K562 (cell line): ENCODE results near the gene CCNB1. TPM values are rescaled to one million over a fixed set of nuclear protein-coding genes. Genes with fewer than 3 reads are reported as not detected.

Source experiments
- ATAC-seq: fragments of 200-7000 bp; cut with Tn5 transposase; 3 replicates; pipeline ENCODE4 v1.9.1; 2020; ENCODE audit warnings: moderate library complexity
- BruUV-seq: library from RNA; stranded (reverse); fragments of 400-500 nt; replicated peaks from 2 replicates; lab custom pipeline; 2021; lab: Mats Ljungman, UMichigan
- CTCF ChIA-PET: fragments of 300-600 bp; formaldehyde crosslinking; extraction: SDS; loops from one replicate; lab custom pipeline; 2021; ENCODE audit warnings: low intra/inter-chr PET ratio; lab: Yijun Ruan, JAX
- POLR2A ChIA-PET: fragments of 300-600, 350-650 bp; sonication (Branson Sonifier 250); formaldehyde crosslinking; extraction: SDS; loops from one replicate; lab custom pipeline; 2021; ENCODE audit warnings: antibody characterized with exemption, inconsistent platforms; lab: Yijun Ruan, JAX
- DNase-seq, 4 experiments: peaks; one replicate each; pipeline versions ENCODE4 v3.0.0 to v3.0.0-alpha.2; 2011 to 2018; ENCODE audit warnings: low spot score in 3 of 4, mixed read lengths in 3 of 4; ENCODE audit errors: extremely low read depth in 1 of 4
- FAIRE-seq: peaks from 2 replicates; lab custom pipeline; 2011; peaks lifted over from hg19 to GRCh38; lab: Jason Lieb, UNC
- H2AFZ ChIP-seq: 2 replicates; pipeline ENCODE4 v1.6.0; 2011; ENCODE audit warnings: low read depth, low read length, control low read depth, inconsistent platforms
- H3K27ac ChIP-seq: fragments of 200-600 bp; 3 replicates; pipeline ENCODE4 v1.8.0; 2011; ENCODE audit warnings: low read depth, mild to moderate bottlenecking, control low read depth, inconsistent platforms, low read length, moderate library complexity, mixed read lengths; ENCODE audit errors: extremely low read depth
- H3K27me3 ChIP-seq, 2 experiments: fragments of 300-600 bp in 1 of 2; 2 replicates in 1 of 2; 3 replicates in 1 of 2; pipeline versions ENCODE4 v1.6.0 to v1.8.0; 2011; ENCODE audit warnings: inconsistent platforms in 2 of 2, low read length in 2 of 2, mild to moderate bottlenecking in 1 of 2, mixed read lengths in 1 of 2, moderate library complexity in 1 of 2; ENCODE audit not compliant: control insufficient read depth in 2 of 2, insufficient read depth in 2 of 2
- H3K36me3 ChIP-seq: fragments of 300-600 bp; 3 replicates; pipeline ENCODE4 v1.8.0; 2011; ENCODE audit warnings: mild to moderate bottlenecking, low read length, inconsistent platforms; ENCODE audit not compliant: control insufficient read depth, insufficient read depth
- H3K4me1 ChIP-seq, 2 experiments: fragments of 200-600 bp in 1 of 2; replicated peaks in 1 of 2; 2 replicates in 1 of 2; 3 replicates in 1 of 2; pipeline versions ENCODE4 v1.5.1 to v1.8.0; 2011; ENCODE audit warnings: inconsistent platforms in 2 of 2, low read length in 2 of 2, mild to moderate bottlenecking in 1 of 2, mixed read lengths in 1 of 2, moderate library complexity in 1 of 2; ENCODE audit not compliant: control insufficient read depth in 2 of 2, insufficient read depth in 2 of 2
- H3K4me2 ChIP-seq: 2 replicates; pipeline ENCODE4 v1.6.1; 2011; ENCODE audit warnings: low read length, control low read depth, inconsistent platforms, mixed read lengths; ENCODE audit not compliant: insufficient read depth
- H3K4me3 ChIP-seq: fragments of 200-600 bp; sonication (generic), shearing (Covaris generic); 2 replicates; pipeline ENCODE4 v1.5.1; 2016; ENCODE audit warnings: control low read depth, inconsistent platforms
- H3K79me2 ChIP-seq: fragments of 200-600 bp; 3 replicates; pipeline ENCODE4 v1.8.0; 2011; ENCODE audit warnings: low read length, inconsistent platforms; ENCODE audit not compliant: control insufficient read depth, insufficient read depth
- H3K9ac ChIP-seq, 2 experiments: 2 replicates each; pipeline versions ENCODE4 v1.6.0 to v1.6.1; 2011; ENCODE audit warnings: low read depth in 2 of 2, low read length in 2 of 2, control low read depth in 1 of 2, inconsistent platforms in 1 of 2, mild to moderate bottlenecking in 1 of 2, mixed read lengths in 1 of 2; ENCODE audit not compliant: insufficient read depth in 1 of 2
- H3K9me1 ChIP-seq: one replicate; pipeline ENCODE4 v1.6.0; 2011; ENCODE audit warnings: inconsistent platforms, mild to moderate bottlenecking, low read length, moderate library complexity; ENCODE audit not compliant: control insufficient read depth, insufficient read depth
- H3K9me3 ChIP-seq: replicated peaks from 2 replicates; pipeline ENCODE4 v1.5.1; 2011; ENCODE audit warnings: low read depth, low read length, inconsistent platforms; ENCODE audit not compliant: control insufficient read depth, insufficient read depth
- H4K20me1 ChIP-seq: replicated peaks from 2 replicates; pipeline ENCODE4 v1.6.1; 2011; ENCODE audit warnings: low read length, inconsistent platforms, mixed read lengths; ENCODE audit not compliant: control insufficient read depth, insufficient read depth
- BHLHE40 ChIP-seq: IDR thresholded peaks from 2 replicates; pipeline ENCODE4 v1.6.1; 2011; ENCODE audit warnings: low read length, improper control_type of control experiment
- PCBP2 ChIP-seq: fragments of 200-400 bp; formaldehyde crosslinking; IDR thresholded peaks from 2 replicates; pipeline ENCODE4 v1.6.1; 2018; ENCODE audit warnings: low read length, low read depth, mild to moderate bottlenecking, moderate library complexity; ENCODE audit not compliant: poor library complexity, severe bottlenecking
- SP2 ChIP-seq: IDR thresholded peaks from 2 replicates; pipeline ENCODE4 v1.6.1; 2011; ENCODE audit warnings: mild to moderate bottlenecking, low read depth, low read length, moderate library complexity; ENCODE audit not compliant: poor library complexity, severe bottlenecking; ENCODE audit errors: extremely low read depth
- ZNF140 ChIP-seq: fragments of 250-450 bp; sonication (Bioruptor Pico); IDR thresholded peaks from 2 replicates; pipeline ENCODE4 v1.8.0; 2021; ENCODE audit warnings: moderate library complexity, mild to moderate bottlenecking, inconsistent platforms
- ZNF3 ChIP-seq: fragments of 250-450 bp; sonication (Bioruptor Pico); IDR thresholded peaks from 2 replicates; pipeline ENCODE4 v1.5.0; 2021; ENCODE audit warnings: mild to moderate bottlenecking, moderate library complexity
- WGBS: fragments of 100-300 bp; shearing (Covaris generic); methylation state at CpG from one replicate; pipeline ENCODE4 v1.1.6; 2016; ENCODE audit warnings: low coverage, mixed read lengths; ENCODE audit not compliant: insufficient coverage; ENCODE audit errors: missing lambda C conversion rate; 5-methylcytosine and 5-hydroxymethylcytosine counted together
- in situ Hi-C: fragments of 300-500 bp; cut with MboI; formaldehyde crosslinking; loops from 4 replicates; pipeline ENCODE4 v1.15.0; 2018; ENCODE audit warnings: inconsistent platforms, mixed read lengths
- intact Hi-C: fragments of 100-400 bp; cut with micrococcal nuclease; formaldehyde crosslinking; loops from 2 replicates; pipeline ENCODE4 v1.14.2; 2022
- polyA plus RNA-seq, 8 experiments: library from polyadenylated mRNA; depleted of rRNA in 4 of 8; stranded (reverse) in 5 of 8; unstranded in 3 of 8; fragments of >200 nt; fragmentation: Nextera tagmentation in 2 of 8; fragmentation: Illumina TruSeq in 1 of 8; extraction: Ambion mirVana in 2 of 8; extraction: Trizol in 1 of 8; gene quantifications; 2 replicates each; pipeline versions ENCODE4 v1.2.1 to v1.2.3, GENCODE V29; 2011 to 2014; ENCODE audit warnings: inconsistent platforms in 1 of 8, missing spikeins in 1 of 8
- total RNA-seq, 7 experiments: library from RNA; depleted of rRNA in 6 of 7; stranded (reverse); fragments of >200 nt in 6 of 7; fragmentation: Illumina TruSeq in 2 of 7; extraction: Trizol in 2 of 7; gene quantifications; 2 replicates each; pipeline versions ENCODE4 v1.2.1 to v1.2.3, GENCODE V29; 2011 to 2021; ENCODE audit warnings: low replicate concordance in 1 of 7
- TF ChIP-seq, protein P1 (sequence below), 2 experiments: fragments of 450-650 bp; formaldehyde crosslinking in 1 of 2; IDR thresholded peaks; 2 replicates each; pipeline versions ENCODE4 v1.4.0 to v1.6.1; 2014 to 2020; ENCODE audit warnings: mild to moderate bottlenecking in 2 of 2, borderline replicate concordance in 1 of 2, low read depth in 1 of 2
- TF ChIP-seq, protein P2 (sequence below): fragments of 450-650 bp; formaldehyde crosslinking; IDR thresholded peaks from 2 replicates; pipeline ENCODE4 v1.4.0; 2022; ENCODE audit warnings: mild to moderate bottlenecking, moderate library complexity

Gene CCNB1
- total and polyA plus RNA-seq, 9 of the 15 experiments (the other 6 are each of a cell fraction or from before 2014, with no cell fraction given): 165 to 679 (median 271) TPM

DNA sequence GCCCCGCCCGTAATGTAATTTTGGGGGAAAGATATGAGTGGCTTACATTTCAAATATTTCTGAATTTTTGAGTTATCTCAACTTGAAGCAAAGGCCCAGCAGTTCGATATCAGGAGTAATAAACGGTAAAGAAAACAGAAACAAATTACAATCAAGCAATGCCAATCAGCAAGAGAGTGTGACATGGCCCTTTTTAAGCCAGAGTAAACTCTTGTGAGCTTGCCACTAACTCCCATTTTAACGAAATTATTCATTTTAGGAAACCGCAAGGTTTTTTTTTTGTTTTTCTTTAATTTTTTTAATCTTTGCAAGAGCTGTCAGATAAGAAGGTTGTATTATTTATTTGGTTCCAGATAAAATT, 50.2 kb downstream of the CCNB1 start:
- intact Hi-C loops: loop anchor here (2.0 kb wide), 1 partner anchor 28 kb away; the partner anchor contains the start of gene CENPH
- ATAC-seq: no peak
- Histone ChIP-seq H3K9ac (peak overlapping the region; percentile 15 to 91), H3K9me1 (no peaks in the 10 kb centered on the region), H3K79me2 (peaks cover 40% of the 10 kb centered on the region), H2AFZ (peak overlapping the region; percentile 84), H3K36me3 (peaks cover 21% of the 10 kb centered on the region; the same call in 2 of the 3 replicates), H4K20me1 (no peaks in the 10 kb centered on the region), H3K27ac (peak overlapping the region; percentile 88), H3K4me3 (peak overlapping the region; percentile 66), H3K4me1 (peaks cover 13 to 21% of the 10 kb centered on the region in 2 experiments; a peak in 4 of 5 replicates), H3K4me2 (peak overlapping the region; percentile 90), H3K9me3 (0 out of 2 replicates have a peak, but pooled peaks cover 3% of the 10 kb centered on the region), H3K27me3 (no peaks in the 10 kb centered on the region)
- DNase-seq: peak in 1 of 4 experiments; percentile 45
- WGBS: 3% methylated on average over 6 of the region's 6 CpGs
- ChIA-PET CTCF (no interaction called here), POLR2A (interaction anchor here (0.8 to 2.4 kb wide), 4 partner anchors 12 to 27 kb away, joined by 3 to 12 read pairs (median 3); partner anchors contain the start of gene CDK7)
- in situ Hi-C loops: no loop called here
- BruUV-seq: TSS peak; percentile 98
- FAIRE-seq: no peak
- TF ChIP-seq BHLHE40 (no peak), ZNF140 (no peak), PCBP2 (no peak), ZNF3 (0 out of 2 replicates have a peak, but pooled peaks have one; percentile 14), SP2 (no peak)
- TF ChIP-seq, protein P1, sequence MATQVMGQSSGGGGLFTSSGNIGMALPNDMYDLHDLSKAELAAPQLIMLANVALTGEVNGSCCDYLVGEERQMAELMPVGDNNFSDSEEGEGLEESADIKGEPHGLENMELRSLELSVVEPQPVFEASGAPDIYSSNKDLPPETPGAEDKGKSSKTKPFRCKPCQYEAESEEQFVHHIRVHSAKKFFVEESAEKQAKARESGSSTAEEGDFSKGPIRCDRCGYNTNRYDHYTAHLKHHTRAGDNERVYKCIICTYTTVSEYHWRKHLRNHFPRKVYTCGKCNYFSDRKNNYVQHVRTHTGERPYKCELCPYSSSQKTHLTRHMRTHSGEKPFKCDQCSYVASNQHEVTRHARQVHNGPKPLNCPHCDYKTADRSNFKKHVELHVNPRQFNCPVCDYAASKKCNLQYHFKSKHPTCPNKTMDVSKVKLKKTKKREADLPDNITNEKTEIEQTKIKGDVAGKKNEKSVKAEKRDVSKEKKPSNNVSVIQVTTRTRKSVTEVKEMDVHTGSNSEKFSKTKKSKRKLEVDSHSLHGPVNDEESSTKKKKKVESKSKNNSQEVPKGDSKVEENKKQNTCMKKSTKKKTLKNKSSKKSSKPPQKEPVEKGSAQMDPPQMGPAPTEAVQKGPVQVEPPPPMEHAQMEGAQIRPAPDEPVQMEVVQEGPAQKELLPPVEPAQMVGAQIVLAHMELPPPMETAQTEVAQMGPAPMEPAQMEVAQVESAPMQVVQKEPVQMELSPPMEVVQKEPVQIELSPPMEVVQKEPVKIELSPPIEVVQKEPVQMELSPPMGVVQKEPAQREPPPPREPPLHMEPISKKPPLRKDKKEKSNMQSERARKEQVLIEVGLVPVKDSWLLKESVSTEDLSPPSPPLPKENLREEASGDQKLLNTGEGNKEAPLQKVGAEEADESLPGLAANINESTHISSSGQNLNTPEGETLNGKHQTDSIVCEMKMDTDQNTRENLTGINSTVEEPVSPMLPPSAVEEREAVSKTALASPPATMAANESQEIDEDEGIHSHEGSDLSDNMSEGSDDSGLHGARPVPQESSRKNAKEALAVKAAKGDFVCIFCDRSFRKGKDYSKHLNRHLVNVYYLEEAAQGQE (IDR thresholded peaks at IDR 0.05; ENCODE audit: borderline replicate concordance): no peak
- TF ChIP-seq, protein P1 (CRISPR knock-in tag; IDR thresholded peaks at IDR 0.05; ENCODE audit: low read depth): no peak
- TF ChIP-seq, protein P2, sequence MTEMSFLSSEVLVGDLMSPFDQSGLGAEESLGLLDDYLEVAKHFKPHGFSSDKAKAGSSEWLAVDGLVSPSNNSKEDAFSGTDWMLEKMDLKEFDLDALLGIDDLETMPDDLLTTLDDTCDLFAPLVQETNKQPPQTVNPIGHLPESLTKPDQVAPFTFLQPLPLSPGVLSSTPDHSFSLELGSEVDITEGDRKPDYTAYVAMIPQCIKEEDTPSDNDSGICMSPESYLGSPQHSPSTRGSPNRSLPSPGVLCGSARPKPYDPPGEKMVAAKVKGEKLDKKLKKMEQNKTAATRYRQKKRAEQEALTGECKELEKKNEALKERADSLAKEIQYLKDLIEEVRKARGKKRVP: 0 out of 2 replicates have a peak, but pooled peaks have one; percentile 14
